ENCODE data around the gene EIF6. TPM values are rescaled to one million over a fixed set of nuclear protein-coding genes. Genes with fewer than 3 reads are reported as not detected.

The EIF6 gene
- total and polyA plus RNA-seq, 10 donors: 50.5 to 121 (median 68.0) TPM

DNA sequence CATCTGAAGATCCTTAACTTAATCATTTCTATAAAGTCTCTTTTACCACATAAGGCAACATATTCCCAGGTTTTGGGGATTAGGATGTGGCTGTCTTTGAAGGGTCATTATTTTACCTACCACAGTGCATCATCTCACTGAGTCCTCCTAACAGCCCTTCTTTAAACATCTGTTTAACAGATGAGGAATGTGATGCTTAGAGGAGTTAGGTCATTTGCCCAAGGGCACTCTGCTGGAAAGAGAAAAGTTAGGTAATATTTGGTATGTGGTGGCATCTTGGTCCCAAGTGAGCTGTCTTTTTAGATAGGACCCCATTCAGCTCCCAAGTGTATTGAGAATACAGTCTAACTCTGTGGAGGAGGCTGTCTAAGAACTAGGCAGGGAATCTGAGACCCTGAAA, 47.1 kb downstream of the EIF6 start:
- TF ChIP-seq, protein P1, sequence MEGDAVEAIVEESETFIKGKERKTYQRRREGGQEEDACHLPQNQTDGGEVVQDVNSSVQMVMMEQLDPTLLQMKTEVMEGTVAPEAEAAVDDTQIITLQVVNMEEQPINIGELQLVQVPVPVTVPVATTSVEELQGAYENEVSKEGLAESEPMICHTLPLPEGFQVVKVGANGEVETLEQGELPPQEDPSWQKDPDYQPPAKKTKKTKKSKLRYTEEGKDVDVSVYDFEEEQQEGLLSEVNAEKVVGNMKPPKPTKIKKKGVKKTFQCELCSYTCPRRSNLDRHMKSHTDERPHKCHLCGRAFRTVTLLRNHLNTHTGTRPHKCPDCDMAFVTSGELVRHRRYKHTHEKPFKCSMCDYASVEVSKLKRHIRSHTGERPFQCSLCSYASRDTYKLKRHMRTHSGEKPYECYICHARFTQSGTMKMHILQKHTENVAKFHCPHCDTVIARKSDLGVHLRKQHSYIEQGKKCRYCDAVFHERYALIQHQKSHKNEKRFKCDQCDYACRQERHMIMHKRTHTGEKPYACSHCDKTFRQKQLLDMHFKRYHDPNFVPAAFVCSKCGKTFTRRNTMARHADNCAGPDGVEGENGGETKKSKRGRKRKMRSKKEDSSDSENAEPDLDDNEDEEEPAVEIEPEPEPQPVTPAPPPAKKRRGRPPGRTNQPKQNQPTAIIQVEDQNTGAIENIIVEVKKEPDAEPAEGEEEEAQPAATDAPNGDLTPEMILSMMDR (IDR thresholded peaks at IDR 0.05 in 8 of 11, conservative IDR thresholded peaks at IDR 0.05 in 3 of 11): no peak
- TF ChIP-seq POLR2AphosphoS5 (IDR thresholded peaks at IDR 0.05): no peak
- TF ChIP-seq POLR2A (IDR thresholded peaks at IDR 0.05): no peak
- H3K4me1 ChIP-seq: peaks cover 0 to 17% (median 0%) of the 10 kb centered on the region in 6 donors
- peaks cover 0 to 52% (median 3%) of the 10 kb centered on the region in 6 donors for H3K36me3 ChIP-seq
- intact Hi-C loops (cut with DNase I; ENCODE audit: low total_unique reads): no loop called here
- no peaks in the 10 kb centered on the region for H3K27me3 ChIP-seq (replicated peaks in 1 of 7)
- DNase-seq: no peak
- H3K27ac ChIP-seq: no peak overlapping the region
- H3K4me3 ChIP-seq: no peak overlapping the region
- no peaks in the 10 kb centered on the region for H3K9me3 ChIP-seq

DNA sequence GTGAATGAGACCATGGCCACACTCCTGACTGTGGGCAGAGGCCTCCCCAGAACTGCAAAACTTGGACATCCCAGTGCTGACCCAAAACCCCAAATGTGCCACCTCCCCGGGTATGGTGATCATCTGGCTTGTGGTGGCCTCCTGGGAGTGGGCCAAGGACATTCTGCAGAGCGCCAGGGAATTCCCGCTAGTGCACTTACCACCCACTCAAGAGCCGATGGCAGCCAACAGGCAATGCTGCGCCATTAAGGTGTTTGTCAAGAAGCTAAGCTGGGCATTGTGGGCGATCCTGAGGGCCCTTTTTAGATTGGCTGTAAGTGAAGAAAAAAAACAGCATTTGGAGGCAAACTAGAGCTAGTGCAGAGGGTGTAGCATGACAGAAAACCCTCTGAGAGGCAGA, 48.7 kb downstream of the EIF6 start:
- no peak for DNase-seq
- TF ChIP-seq POLR2AphosphoS5 (IDR thresholded peaks at IDR 0.05) (no peak), POLR2A (IDR thresholded peaks at IDR 0.05) (no peak)
- TF ChIP-seq, protein P1 (IDR thresholded peaks at IDR 0.05 in 8 of 11, conservative IDR thresholded peaks at IDR 0.05 in 3 of 11): no peak
- intact Hi-C loops (cut with DNase I; ENCODE audit: low total_unique reads): no loop called here
- no peaks in the 10 kb centered on the region for H3K9me3 ChIP-seq
- 75 to 94% (median 89%) methylated on average over 6 of the region's 6 CpGs for WGBS, 5 donors
- H3K27ac ChIP-seq: no peak overlapping the region
- peaks cover 0 to 68% (median 3%) of the 10 kb centered on the region in 6 donors for H3K36me3 ChIP-seq
- no peak overlapping the region for H3K4me3 ChIP-seq
- H3K4me1 ChIP-seq: peaks cover 0 to 17% (median 0%) of the 10 kb centered on the region in 6 donors
- H3K27me3 ChIP-seq (replicated peaks in 1 of 7): no peaks in the 10 kb centered on the region

DNA sequence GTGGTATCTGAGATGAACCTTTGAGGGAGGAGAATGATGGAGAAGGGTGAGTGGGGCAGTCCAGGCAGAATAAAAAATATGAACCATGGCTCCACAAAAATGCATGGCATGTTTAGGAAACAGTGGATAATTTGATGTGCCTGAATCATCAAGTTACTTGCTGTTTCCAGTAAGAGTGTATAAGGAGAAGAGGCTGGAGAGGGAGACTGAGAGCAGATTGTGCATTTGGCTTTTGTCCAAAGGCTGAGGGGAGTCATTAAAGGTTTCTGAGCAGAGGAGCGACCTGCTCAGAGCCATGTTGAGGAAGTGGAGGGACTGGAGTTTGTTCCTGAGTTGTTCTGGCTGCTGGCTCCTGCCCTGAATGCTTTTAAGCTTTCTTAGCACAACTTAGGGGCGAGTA, 52.0 kb downstream of the EIF6 start:
- H3K4me1 ChIP-seq: peaks cover 0 to under 1% (median 0%) of the 10 kb centered on the region in 6 donors
- H3K27me3 ChIP-seq (replicated peaks in 1 of 7): peaks cover 0 to 5% (median 2%) of the 10 kb centered on the region in 7 donors
- peaks cover 0 to 71% (median 3%) of the 10 kb centered on the region in 6 donors for H3K36me3 ChIP-seq
- DNase-seq: no peak
- H3K27ac ChIP-seq: no peak overlapping the region
- H3K4me3 ChIP-seq: no peak overlapping the region
- intact Hi-C loops (cut with DNase I; ENCODE audit: low total_unique reads): no loop called here
- H3K9me3 ChIP-seq: no peaks in the 10 kb centered on the region
- TF ChIP-seq, protein P1 (IDR thresholded peaks at IDR 0.05 in 8 of 11, conservative IDR thresholded peaks at IDR 0.05 in 3 of 11): no peak
- TF ChIP-seq POLR2AphosphoS5 (IDR thresholded peaks at IDR 0.05): no peak
- TF ChIP-seq POLR2A (IDR thresholded peaks at IDR 0.05): no peak
- 74 to 86% (median 81%) methylated on average over 2 of the region's 2 CpGs for WGBS, 5 donors

Other genes starting within 250 kb of the EIF6 start
- 10 to 100 TPM; 59.2 to 81.7 (median 67.1) TPM for gene TRPC4AP, start 192.0 kb downstream of the EIF6 start, total RNA-seq
- 10 to 100 TPM; 26.3 to 45.9 (median 34.9) TPM for gene TRPC4AP, start 192.0 kb downstream of the EIF6 start, polyA plus RNA-seq
- 10 to 100 TPM; 30.7 to 37.5 (median 34.3) TPM for gene EDEM2, start 137.4 kb downstream of the EIF6 start, total RNA-seq
- gene EDEM2, start 137.4 kb downstream of the EIF6 start, polyA plus RNA-seq: 10 to 100 TPM; 18.3 to 28.4 (median 25.4) TPM
- gene PROCR, start 112.7 kb downstream of the EIF6 start, total RNA-seq: 100 to 1,000 TPM in 1 of 7 donors, 10 to 100 TPM in 6; 12.1 to 104 (median 31.2) TPM
- 10 to 100 TPM in 1 of 3 donors, 1 to 10 TPM in 2; 5.0 to 13.7 (median 10.0) TPM for gene PROCR, start 112.7 kb downstream of the EIF6 start, polyA plus RNA-seq
- gene MMP24, start 58.1 kb downstream of the EIF6 start, total RNA-seq: under 1 TPM; 0.10 to 0.32 (median 0.24) TPM
- gene MMP24, start 58.1 kb downstream of the EIF6 start, polyA plus RNA-seq: under 1 TPM; 0.11 to 0.13 (median 0.12) TPM
- 10 to 100 TPM; 21.3 to 68.6 (median 47.5) TPM for gene MMP24OS, start 6.7 kb downstream of the EIF6 start, total RNA-seq
- 10 to 100 TPM; 18.6 to 41.5 (median 28.5) TPM for gene MMP24OS, start 6.7 kb downstream of the EIF6 start, polyA plus RNA-seq
- gene FAM83C, start 7.7 kb upstream of the EIF6 start, total RNA-seq: not detected
- gene FAM83C, start 7.7 kb upstream of the EIF6 start, polyA plus RNA-seq: not detected
- gene UQCC1, start 127.2 kb upstream of the EIF6 start, total RNA-seq: 10 to 100 TPM; 38.1 to 69.0 (median 46.7) TPM
- 10 to 100 TPM; 20.8 to 24.6 (median 23.1) TPM for gene UQCC1, start 127.2 kb upstream of the EIF6 start, polyA plus RNA-seq
- not detected for gene GDF5, start 153.5 kb upstream of the EIF6 start, total RNA-seq
- gene GDF5, start 153.5 kb upstream of the EIF6 start, polyA plus RNA-seq: under 1 TPM; 0.02 to 0.06 (median 0.03) TPM
- gene CEP250, start 170.8 kb upstream of the EIF6 start, total RNA-seq: 10 to 100 TPM; 44.3 to 70.0 (median 50.6) TPM
- gene CEP250, start 170.8 kb upstream of the EIF6 start, polyA plus RNA-seq: 10 to 100 TPM; 15.2 to 25.6 (median 15.7) TPM
- gene C20orf173, start 244.9 kb upstream of the EIF6 start, total RNA-seq: not detected
- gene C20orf173, start 244.9 kb upstream of the EIF6 start, polyA plus RNA-seq: not detected